Activated effector memory CD4-positive, alpha-beta T cell treated with anti-CD3 and anti-CD28 coated beads, Interleukin-2, amount 50 U/mL, for 16 hours (primary cell): ENCODE measurements around the gene NDUFAF7.
"Not testable (repeated sequence)": the region's sequence is repeated elsewhere in the genome, so short reads cannot be mapped to it uniquely, and the experiment has no call there.

Source experiments
- DNase-seq: peaks from one replicate; pipeline ENCODE4 v3.0.0-alpha.2; 2020

NDUFAF7 gene

GRCh38 chr2:37215250-37215649, 16.2 kb upstream of the NDUFAF7 start:
- DNase-seq, result no peak

DNA sequence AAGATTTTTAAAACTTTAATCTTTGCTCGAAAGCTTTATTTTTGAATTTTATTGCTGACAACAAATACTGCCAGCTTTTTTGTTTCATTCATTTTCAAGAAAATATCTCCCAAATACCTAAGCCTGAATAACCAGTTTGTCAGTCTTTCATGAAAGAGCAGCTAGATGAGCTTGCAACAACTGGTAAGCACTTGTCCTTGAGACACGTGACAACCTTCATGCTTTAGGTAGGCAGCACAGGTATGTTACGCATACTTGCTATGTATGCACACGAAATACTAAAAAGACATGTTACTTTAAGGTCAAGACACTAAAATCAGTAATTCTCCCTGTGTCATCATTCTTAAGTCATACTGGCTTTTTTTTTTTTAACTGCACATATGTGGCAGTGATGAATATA, 12.4 kb upstream of the NDUFAF7 start:
- no peak for DNase-seq

- DNase-seq, result no peak
Measured at GRCh38 chr2:37223131-37223530, 8.3 kb upstream of the NDUFAF7 start.

DNA sequence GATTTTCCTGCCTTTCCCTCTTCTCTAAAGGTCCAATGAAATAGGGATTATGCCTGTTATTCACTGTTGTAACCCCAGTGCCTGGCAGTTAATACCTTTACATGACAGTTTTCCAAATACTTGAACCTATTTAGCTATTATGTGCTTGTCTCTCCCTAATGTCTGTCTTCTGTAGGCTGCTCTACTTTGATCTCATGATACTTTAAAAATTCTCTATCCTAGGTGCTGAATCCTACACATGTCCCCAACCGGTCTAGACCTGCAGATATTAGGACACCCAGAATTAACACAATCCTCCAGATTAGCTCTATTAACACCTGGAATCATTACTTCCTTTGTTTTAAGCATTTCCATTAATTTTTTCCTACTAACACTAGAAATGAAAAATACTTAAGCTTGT, 7.4 kb upstream of the NDUFAF7 start:
- DNase-seq, result no peak

DNA sequence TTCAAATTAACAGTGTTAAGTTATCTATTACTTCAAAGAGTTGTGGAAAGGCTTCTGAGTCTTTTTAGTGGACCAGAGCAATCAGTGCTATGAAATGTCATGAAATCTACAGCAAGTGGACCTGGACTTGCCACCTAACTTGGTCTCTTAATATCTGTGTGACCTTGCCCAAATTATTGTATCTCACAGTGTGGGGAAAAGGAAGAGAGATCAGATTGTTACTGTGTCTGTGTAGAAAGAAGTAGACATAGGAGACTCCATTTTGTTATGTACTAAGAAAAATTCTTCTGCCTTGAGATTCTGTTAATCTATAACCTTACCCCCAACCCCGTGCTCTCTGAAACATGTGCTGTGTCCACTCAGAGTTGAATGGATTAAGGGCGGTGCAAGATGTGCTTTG, 6.3 kb upstream of the NDUFAF7 start:
- not testable (repeated sequence) for DNase-seq

DNA sequence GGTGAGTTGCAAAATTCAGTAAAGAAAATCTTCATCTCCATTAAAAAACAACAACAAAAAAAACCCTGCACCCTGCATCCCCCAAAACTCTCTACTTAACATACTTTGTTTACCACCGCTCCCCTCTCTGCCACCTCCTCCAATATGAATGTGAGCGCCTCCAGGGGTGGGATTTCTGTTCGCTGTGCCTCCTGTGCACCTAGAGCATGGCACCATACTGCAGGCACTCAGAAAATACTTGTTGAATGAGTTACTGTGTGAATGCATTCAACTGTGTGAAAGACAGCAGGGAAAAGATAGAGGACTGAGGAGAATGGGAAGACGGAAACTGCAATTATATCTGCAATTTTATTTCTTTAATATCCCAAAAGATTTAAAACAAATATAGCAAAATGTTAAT, 4.6 kb upstream of the NDUFAF7 start:
- DNase-seq, result no peak

- DNase-seq, result no peak
Measured at GRCh38 chr2:37228788-37229187, 2.7 kb upstream of the NDUFAF7 start.

- no peak for DNase-seq
Measured at GRCh38 chr2:37230581-37230980, 877 bp upstream of the NDUFAF7 start.

GRCh38 chr2:37232131-37232933, 874 bp downstream of the NDUFAF7 start:
- DNase-seq, result peak; percentile 66

DNA sequence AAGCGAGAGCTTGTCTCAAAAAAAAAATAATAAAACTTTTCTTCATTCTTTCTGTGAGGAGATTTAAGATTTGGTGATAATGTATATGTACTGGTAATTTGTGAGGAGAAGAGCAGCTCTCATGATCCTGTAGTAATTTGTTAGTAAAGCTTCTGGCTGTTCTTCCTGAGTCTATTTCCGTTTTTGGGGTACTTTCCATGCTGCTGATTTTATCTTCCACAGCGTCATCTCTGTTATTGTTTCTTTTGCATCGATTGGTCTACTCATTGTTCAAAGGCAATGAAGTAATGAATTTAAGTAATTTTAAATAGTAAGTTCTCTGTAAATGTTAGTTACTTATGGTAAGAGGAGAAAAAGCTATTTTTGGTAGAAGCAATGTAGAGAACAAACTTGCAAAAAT, 12.0 kb downstream of the NDUFAF7 start:
- DNase-seq, result no peak

DNA sequence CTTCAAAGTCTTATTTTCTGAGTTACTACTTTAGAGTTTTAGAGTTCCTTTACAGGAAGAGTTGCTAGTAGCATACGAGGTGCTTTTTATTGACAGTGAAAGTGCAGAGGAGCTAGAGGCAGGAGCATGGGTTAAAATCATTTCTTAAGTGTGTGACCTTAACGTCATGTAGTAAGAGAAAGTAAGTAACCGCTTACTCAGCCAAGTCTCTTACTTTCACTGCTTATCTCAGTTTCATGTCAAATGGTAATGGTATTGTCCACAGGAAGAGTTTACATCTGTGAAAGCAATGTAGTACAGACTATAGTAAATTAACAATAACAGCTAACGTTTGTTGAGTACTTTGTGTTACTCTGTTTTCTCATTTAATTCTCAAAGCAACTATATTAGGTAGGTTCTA, 12.6 kb downstream of the NDUFAF7 start:
- DNase-seq, result no peak

DNA sequence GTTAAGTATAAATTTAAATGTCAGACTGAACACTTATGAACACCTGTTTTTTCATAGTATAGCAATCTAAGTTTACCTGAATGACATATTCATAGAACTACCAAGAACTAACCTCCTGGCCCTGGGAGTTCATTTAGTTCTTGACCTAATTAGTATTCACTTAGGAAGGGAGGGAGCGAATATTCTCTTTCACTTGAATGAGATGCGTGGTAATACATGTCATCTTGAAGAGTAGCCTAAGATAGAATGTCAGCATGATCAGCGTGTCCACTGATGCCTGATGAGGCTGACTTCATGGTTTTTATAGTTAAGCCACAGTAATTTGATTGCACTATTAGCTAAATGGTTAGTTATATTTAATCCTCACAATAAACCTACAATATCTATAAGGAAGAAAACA, 13.3 kb downstream of the NDUFAF7 start:
- DNase-seq, result no peak

DNA sequence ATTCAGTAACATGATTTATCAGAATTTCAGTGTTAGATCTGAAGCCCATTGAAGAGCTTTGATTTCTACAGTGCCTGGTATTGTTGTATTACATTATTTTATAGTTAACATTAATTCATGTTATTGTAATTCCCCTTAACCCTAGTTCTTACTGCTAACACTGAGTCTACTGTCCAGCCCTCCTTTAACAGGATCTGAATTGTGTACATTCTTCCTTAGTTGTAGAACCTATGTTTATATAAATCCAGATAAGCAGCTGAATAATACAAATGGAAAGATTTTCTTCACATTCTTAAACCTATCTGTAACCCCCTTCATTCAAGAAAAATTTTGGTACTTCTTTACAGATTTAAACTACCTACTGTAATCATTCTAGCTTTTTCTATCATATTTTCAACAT, 14.7 kb downstream of the NDUFAF7 start:
- DNase-seq, result no peak

DNA sequence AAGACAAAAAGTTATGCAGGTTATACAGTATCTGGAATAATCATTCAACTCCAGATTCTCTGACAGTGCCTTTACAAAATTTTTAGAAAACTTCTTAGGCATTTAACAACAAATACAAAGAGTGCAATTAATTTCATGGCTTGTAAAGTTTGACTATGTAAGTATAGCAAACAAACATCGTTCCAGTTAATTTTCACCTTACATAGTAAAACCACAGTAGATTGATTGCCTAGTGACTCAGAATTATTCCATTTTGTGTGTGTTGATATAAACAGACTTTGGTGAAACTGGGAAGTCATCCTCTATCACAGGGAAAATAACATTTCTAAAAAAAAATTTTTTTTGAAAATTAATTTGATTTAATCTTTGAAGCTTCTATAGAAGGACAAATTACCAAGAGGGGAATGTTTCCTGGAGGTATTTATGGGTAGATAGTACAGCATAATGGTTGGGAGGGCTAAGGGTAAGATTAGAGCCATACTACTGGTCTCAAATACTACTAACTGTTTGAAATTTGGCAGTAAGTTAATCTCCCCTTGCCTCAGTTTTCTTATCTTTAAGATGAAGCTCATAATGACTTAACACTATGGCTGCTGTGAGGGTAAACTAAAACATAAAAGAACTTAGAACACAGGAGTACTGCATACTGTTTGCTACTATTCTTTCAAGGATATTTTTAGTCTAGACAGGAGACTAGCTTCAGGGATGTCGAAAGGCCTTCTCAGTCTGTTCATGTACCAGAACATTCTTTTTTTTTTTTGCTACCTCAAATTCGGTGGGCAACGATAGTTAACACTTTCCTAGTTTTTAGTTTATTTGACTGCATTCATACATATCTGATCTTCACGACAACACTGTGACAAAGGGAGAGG, 19.6 kb downstream of the NDUFAF7 start:
- no peak for DNase-seq

- no peak for DNase-seq
Measured at GRCh38 chr2:37262522-37262921, 31.1 kb downstream of the NDUFAF7 start.

DNA sequence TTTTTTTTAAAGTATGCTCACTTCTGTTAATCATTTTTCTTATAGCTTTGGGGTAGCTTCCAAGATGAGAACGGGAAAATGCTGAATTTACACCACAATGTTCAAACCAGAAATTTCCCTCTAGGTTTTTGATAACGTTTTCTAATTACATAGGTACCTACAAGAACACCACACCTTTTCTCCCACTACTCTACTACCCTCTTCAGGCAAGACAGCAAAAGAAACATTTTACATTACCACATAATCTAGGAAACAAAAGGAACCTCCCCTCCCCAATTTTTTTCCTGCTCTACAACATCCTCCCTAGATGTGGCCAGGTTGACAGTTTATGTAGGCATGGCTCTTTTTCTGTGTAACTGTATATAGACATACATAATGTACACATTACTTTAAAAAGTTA, 32.4 kb downstream of the NDUFAF7 start:
- no peak for DNase-seq

- DNase-seq, result no peak
Measured at GRCh38 chr2:37267685-37268084, 36.2 kb downstream of the NDUFAF7 start.

- DNase-seq, result no peak
Measured at GRCh38 chr2:37268111-37268510, 36.7 kb downstream of the NDUFAF7 start.

DNA sequence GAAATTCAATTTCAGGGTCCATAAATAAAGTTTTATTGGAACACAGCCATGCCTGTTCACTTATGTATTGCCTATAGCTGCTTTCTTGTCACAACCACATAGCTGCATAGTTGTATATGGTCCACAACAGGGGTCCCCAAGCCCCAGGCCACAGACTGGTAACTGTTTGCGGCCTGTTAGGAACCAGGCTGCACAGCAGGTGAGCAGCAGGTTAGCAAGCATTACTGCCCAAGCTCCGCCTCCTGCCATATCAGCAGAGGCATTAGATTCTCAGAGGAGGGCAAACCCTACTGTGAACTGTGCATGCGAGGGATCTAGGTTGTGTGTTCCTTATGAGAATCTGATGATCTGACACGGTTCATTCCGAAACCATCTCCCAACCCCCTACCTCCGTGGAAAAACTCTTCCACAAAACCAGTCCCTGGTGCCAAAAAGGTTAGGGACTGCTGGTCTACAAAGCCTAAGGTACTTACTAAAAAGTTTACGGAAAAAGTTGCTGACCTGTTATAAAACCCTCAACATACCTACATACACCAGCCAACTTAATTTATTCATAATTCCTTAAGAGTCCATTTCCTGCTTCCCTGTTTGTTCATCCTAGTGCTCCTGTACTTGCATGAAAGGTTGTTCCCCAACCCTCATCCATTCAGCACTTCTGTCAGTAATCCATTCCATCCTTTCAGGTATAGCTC, 40.1 kb downstream of the NDUFAF7 start:
- no peak for DNase-seq

DNA sequence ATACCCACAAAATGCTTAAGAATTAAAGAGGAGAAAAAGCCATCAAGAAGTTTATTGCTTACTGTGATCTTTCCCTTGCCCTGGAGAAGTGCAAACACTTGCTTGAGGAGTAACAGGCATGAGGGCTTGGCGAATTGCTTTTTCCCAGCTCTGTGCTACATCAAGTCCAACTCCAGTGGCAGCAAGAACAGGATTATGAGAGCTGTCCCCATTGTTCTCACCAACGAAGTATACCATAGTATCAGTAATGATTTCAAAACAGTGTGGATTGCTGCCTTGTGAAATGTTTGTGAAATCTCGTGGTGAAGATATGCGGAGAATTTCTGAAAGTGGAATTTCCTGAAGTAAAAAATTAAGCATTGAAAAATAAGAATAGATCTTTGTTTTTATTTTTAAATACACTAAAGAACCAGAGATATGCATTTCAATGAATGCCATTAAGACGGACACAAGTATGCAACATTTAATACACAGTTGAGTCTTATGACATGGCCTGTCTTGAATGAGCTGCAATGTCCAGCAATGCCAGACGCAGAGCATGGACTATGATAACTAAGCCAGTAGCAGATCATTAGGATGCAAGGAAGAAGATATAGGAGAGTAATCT, 43.0 kb downstream of the NDUFAF7 start:
- DNase-seq, result no peak

- DNase-seq, result no peak
Measured at GRCh38 chr2:37276291-37276690, 44.8 kb downstream of the NDUFAF7 start.

DNA sequence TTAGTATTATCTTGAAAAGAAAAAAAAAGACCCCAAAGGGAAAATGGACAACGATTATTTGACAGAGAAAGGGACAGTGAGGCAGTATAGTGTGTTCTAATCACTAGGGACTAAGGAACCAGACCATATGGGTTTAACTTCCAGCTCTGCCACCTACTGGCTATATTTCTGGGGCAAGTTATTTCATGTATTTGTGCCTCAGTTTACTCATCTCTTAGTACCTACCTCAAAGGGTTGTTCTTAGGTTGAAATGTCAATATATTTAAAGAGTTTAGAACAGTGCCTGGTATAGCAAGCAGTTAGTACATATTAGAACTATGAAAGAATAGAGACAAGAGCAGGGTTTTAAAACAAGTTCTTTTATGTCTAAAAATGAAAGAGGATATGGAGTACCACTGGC, 50.5 kb downstream of the NDUFAF7 start:
- no peak for DNase-seq

DNA sequence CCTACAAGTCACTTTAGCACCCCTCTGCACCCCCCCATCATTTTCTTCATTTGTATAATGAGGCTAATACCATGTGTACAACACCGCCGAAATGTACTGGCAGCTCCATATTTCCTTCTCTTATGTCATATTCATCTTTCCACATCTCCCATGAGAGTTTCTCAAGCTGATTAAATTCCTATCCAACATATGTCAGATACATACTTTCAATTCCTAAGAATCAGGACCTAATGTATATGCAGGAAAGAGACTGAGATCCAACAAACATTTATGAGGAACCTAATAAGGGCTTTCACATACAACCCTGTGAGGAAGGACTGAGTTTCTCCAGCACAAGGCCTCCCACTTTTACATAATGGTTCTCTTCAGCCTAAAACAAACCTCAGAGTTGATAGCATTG, 51.3 kb downstream of the NDUFAF7 start:
- DNase-seq, result no peak
